PFSK-1 (cell line): ENCODE results near the gene PTOV1.

Experiments used
- TAF1 ChIP-seq: IDR thresholded peaks from 2 replicates; pipeline ENCODE4 v1.6.1; 2012; ENCODE audit warnings: low read length, control low read depth, borderline replicate concordance; ENCODE audit not compliant: insufficient read depth
- TF ChIP-seq, protein P1 (sequence below), 2 experiments: IDR thresholded peaks; 2 replicates each; pipeline versions ENCODE4 v1.6.1 to v1.8.0; 2011 to 2012; ENCODE audit warnings: low read depth in 2 of 2, low read length in 2 of 2, control low read depth in 1 of 2, inconsistent platforms in 1 of 2, mild to moderate bottlenecking in 1 of 2, moderate library complexity in 1 of 2; ENCODE audit not compliant: insufficient read depth in 1 of 2

- TF ChIP-seq, protein P1, sequence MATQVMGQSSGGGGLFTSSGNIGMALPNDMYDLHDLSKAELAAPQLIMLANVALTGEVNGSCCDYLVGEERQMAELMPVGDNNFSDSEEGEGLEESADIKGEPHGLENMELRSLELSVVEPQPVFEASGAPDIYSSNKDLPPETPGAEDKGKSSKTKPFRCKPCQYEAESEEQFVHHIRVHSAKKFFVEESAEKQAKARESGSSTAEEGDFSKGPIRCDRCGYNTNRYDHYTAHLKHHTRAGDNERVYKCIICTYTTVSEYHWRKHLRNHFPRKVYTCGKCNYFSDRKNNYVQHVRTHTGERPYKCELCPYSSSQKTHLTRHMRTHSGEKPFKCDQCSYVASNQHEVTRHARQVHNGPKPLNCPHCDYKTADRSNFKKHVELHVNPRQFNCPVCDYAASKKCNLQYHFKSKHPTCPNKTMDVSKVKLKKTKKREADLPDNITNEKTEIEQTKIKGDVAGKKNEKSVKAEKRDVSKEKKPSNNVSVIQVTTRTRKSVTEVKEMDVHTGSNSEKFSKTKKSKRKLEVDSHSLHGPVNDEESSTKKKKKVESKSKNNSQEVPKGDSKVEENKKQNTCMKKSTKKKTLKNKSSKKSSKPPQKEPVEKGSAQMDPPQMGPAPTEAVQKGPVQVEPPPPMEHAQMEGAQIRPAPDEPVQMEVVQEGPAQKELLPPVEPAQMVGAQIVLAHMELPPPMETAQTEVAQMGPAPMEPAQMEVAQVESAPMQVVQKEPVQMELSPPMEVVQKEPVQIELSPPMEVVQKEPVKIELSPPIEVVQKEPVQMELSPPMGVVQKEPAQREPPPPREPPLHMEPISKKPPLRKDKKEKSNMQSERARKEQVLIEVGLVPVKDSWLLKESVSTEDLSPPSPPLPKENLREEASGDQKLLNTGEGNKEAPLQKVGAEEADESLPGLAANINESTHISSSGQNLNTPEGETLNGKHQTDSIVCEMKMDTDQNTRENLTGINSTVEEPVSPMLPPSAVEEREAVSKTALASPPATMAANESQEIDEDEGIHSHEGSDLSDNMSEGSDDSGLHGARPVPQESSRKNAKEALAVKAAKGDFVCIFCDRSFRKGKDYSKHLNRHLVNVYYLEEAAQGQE (IDR thresholded peaks at IDR 0.05; ENCODE audit: insufficient read depth in 1 of 2, low read depth in 2 of 2, low read length in 2 of 2) = peak in 1 of 2 experiments; percentile 46; a peak in 1 of 4 replicates
- no peak; the same call in 1 of the 2 replicates for TF ChIP-seq TAF1
Measured at GRCh38 chr19:49869484-49870308, 18.7 kb downstream of the PTOV1 start.
